HG03565 (cell line): ENCODE data around the gene BSND.

Experiments used
- ATAC-seq: cut with Tn5 transposase; IDR thresholded peaks from one replicate; pipeline ENCODE4 v1.9.1; 2021; ENCODE audit warnings: mild to moderate bottlenecking, moderate library complexity; ENCODE audit not compliant: unreplicated experiment

BSND gene

GRCh38 chr1:55060133-55060999 is 61.6 kb downstream of the BSND start:
- ATAC-seq, result no peak

- ATAC-seq, result no peak
These were observed 62.4 kb downstream of the BSND start for GRCh38 chr1:55061000-55061705.
